Measurements from ENCODE around the gene GPR4. TPM values are rescaled to one million over a fixed set of nuclear protein-coding genes. Genes with fewer than 3 reads are reported as not detected.
"Not testable (repeated sequence)": the region's sequence is repeated elsewhere in the genome, so short reads cannot be mapped to it uniquely, and the experiment has no call there.

Gene GPR4
- total RNA-seq, 1 donor, result not detected

DNA sequence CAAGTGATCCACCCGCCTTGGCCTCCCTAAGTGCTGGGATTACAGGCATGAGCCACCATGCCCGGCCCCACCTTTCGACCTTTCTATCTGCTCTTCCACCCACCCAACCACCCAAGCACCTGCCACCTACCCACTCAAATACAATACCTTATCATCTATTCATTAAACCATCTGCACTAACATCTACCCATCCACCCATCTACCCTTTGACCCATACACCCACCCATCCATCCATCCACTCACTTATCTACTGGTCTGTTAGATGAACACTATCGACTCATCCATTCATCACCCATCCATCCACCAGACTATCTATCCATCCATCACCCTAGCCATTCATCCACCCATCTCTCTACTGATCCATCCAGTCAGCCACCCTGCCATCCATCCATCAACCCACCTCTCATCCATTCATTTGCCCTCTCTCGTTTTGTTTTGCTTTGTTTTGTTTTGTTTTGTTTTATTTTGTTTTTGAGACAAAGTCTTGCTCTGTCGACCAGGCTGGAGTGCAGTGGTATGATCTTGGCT is 20.0 kb upstream of the GPR4 start:
- no peak overlapping the region for H3K4me3 ChIP-seq (ENCODE audit: low read depth, low read length)
- no peak for DNase-seq (ENCODE audit: low read depth)
- TF ChIP-seq CTCF (IDR thresholded peaks at IDR 0.05; ENCODE audit: insufficient read depth, low read length), result no peak

DNA sequence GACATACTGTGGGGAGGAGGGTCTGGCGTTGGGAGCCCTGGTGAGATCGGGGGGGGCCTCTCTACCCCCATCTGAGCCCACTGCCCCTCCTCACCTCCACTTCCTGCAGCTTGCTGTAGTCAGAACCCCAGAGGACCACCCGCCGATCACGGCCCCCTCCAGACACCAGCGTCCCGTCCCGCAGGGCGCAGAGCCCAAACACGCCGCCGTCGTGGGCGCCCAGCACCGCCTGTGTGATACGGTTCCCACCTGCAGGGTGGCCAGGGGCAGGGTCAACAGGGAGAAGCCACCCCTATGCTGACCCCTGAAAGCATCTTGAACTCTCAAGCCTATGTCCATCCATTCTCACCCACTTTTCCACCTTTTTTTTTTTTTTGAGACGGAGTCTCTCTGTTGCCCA is 19.4 kb upstream of the GPR4 start:
- no peak overlapping the region for H3K4me3 ChIP-seq (ENCODE audit: low read depth, low read length)
- no peak for DNase-seq (ENCODE audit: low read depth)
- no peak for TF ChIP-seq CTCF (IDR thresholded peaks at IDR 0.05; ENCODE audit: insufficient read depth, low read length)

- no peak for TF ChIP-seq CTCF (IDR thresholded peaks at IDR 0.05; ENCODE audit: insufficient read depth, low read length)
- no peak overlapping the region for H3K4me3 ChIP-seq (ENCODE audit: low read depth, low read length)
- DNase-seq (ENCODE audit: low read depth), result no peak
Observed at GRCh38 chr19:45616704-45617017, 14.6 kb upstream of the GPR4 start.

- H3K4me3 ChIP-seq (ENCODE audit: low read depth, low read length), result no peak overlapping the region
- peak; percentile 79 for DNase-seq (ENCODE audit: low read depth)
- TF ChIP-seq CTCF (IDR thresholded peaks at IDR 0.05; ENCODE audit: insufficient read depth, low read length), result no peak
Observed at GRCh38 chr19:45615795-45616703, 14.0 kb upstream of the GPR4 start.

- not testable (repeated sequence) for H3K4me3 ChIP-seq (ENCODE audit: low read depth, low read length); DNase-seq (ENCODE audit: low read depth)
Observed at GRCh38 chr19:45615056-45615455, 13.0 kb upstream of the GPR4 start.

DNA sequence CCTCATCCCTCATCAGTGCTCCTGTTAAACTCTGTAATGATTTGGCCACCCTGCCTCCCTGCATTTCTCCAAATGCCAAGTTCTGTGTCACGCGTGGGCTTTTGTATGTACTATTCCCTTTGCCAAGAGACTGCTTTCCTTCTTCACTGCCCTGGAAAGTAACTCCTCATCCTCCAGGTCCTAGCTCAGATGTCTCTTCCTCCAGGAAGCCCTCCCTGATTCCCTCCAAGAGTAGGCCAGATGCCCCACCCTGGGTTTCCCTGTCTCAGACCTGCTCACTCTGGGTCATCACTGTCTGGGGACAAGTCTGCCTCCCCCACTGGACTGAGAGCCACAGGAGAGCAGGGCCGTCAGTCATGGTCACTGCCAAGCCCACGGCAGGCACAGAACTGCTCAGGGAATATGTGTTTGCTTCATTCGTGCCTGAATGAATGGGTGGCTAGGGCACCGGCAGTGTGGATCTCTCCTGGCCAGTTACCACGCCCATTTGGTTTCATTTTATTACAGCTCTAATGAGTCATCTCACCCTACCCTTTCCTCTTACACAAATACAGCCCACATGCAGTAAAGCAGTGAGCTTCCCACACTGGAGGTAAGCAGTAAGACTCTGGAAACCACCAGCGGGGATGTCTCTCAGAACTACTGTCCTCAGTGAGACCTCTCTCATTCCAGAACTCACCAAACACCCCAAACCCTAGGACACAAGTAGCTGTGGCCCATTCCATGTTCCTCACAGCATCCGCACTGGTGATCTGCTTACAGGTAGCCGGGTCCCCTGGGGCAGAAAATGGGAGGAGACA is 12.1 kb upstream of the GPR4 start:
- TF ChIP-seq CTCF (IDR thresholded peaks at IDR 0.05; ENCODE audit: insufficient read depth, low read length), result no peak
- H3K4me3 ChIP-seq (ENCODE audit: low read depth, low read length), result no peak overlapping the region
- DNase-seq (ENCODE audit: low read depth), result peak; percentile 87

- TF ChIP-seq CTCF (IDR thresholded peaks at IDR 0.05; ENCODE audit: insufficient read depth, low read length), result no peak
- no peak overlapping the region for H3K4me3 ChIP-seq (ENCODE audit: low read depth, low read length)
- DNase-seq (ENCODE audit: low read depth), result no peak
Observed at GRCh38 chr19:45608948-45609347, 6.9 kb upstream of the GPR4 start.
